Measurements from ENCODE around the gene LARP6. TPM values are rescaled to one million over a fixed set of nuclear protein-coding genes. Genes with fewer than 3 reads are reported as not detected.

Gene LARP6
- total and polyA plus RNA-seq, 2 of the 13 experiments (the other 11 are each of a cell fraction or from before 2014, with no cell fraction given) = 2.9 to 8.2 TPM

- TF ChIP-seq MEF2D (CRISPR knock-in tag; IDR thresholded peaks at IDR 0.05) (no peak), DBP (CRISPR knock-in tag; IDR thresholded peaks at IDR 0.05; ENCODE audit: not compliant biosample characterization) (no peak), ZFP90 (CRISPR knock-in tag; IDR thresholded peaks at IDR 0.05; ENCODE audit: borderline replicate concordance) (no peak), ATAD3A (CRISPR knock-in tag; IDR thresholded peaks at IDR 0.05) (no peak), ARHGAP35 (CRISPR knock-in tag; IDR thresholded peaks at IDR 0.05; ENCODE audit: borderline replicate concordance) (no peak), PRDM10 (CRISPR knock-in tag; IDR thresholded peaks at IDR 0.05; ENCODE audit: low read depth) (no peak)
Measured at GRCh38 chr15:70831094-70831911, 22.7 kb downstream of the LARP6 start (continued).

GRCh38 chr15:70830615-70831014, 23.3 kb downstream of the LARP6 start:
- DNase-seq (ENCODE audit: low spot score) (no peak), FAIRE-seq (no peak), ATAC-seq (no peak)
- H3K79me2 ChIP-seq (ENCODE audit: insufficient read depth, low read length) = no peaks in the 10 kb centered on the region
- H3K9ac ChIP-seq (ENCODE audit: insufficient read depth, low read depth, low read length) = no peak overlapping the region
- peaks cover 40% of the 10 kb centered on the region for H3K4me1 ChIP-seq (ENCODE audit: insufficient read depth, low read length)
- no peak overlapping the region for H3K4me3 ChIP-seq (replicated peaks in 1 of 3; ENCODE audit: insufficient read depth in 1 of 3, low read depth in 2 of 3, low read length in 3 of 3)
- H3K9me3 ChIP-seq (ENCODE audit: low read length) = no peaks in the 10 kb centered on the region
- H4K20me1 ChIP-seq (ENCODE audit: insufficient read depth, low read length) = no peaks in the 10 kb centered on the region
- no peak overlapping the region for H3K27ac ChIP-seq (ENCODE audit: extremely low read length, insufficient read depth, low read length)
- POLR2A ChIA-PET = interaction anchor here (6.9 kb wide), 1 partner anchor 24 kb away, joined by 69 read pairs; the partner anchor contains the start of gene LARP6
- H2AFZ ChIP-seq (ENCODE audit: low read length) = no peak overlapping the region
- in situ Hi-C loops (cut with HindIII; ENCODE audit: extremely low pct_ligation_motif_present, low pct_unique_long_range_greater_than_20kb) = no loop called here
- H3K4me2 ChIP-seq (ENCODE audit: low read depth, low read length) = no peak overlapping the region
- intact Hi-C loops (cut with micrococcal nuclease; ENCODE audit: unreplicated experiment) = no loop called here
- no peaks in the 10 kb centered on the region for H3K27me3 ChIP-seq (ENCODE audit: control insufficient read depth in 1 of 2, insufficient read depth in 2 of 2, low read length in 2 of 2)
- no TSS peak for BruUV-seq (replicated peaks)
- no peaks in the 10 kb centered on the region for H3K36me3 ChIP-seq (replicated peaks in 1 of 2; ENCODE audit: control insufficient read depth in 1 of 2, insufficient read depth in 2 of 2, low read length in 2 of 2)
- CTCF ChIA-PET (ENCODE audit: low intra/inter-chr PET ratio, low total read pairs) = interaction anchor here (1.4 kb wide), 1 partner anchor 45 kb away, joined by 3 read pairs; no protein-coding TSS in a partner anchor
- WGBS (ENCODE audit: low lambda C conversion rate) = 33% methylated on average over 2 of the region's 2 CpGs
- TF ChIP-seq ZNF614 (CRISPR knock-in tag; IDR thresholded peaks at IDR 0.05; ENCODE audit: borderline replicate concordance) (no peak), ZZZ3 (CRISPR knock-in tag; IDR thresholded peaks at IDR 0.05; ENCODE audit: borderline replicate concordance) (no peak), CEBPB (IDR thresholded peaks at IDR 0.05; ENCODE audit: borderline replicate concordance, low read depth, low read length) (no peak), POLR2G (IDR thresholded peaks at IDR 0.05; ENCODE audit: low read depth, low read length) (no peak), ZBTB21 (CRISPR knock-in tag; IDR thresholded peaks at IDR 0.05) (no peak), MBNL3 (CRISPR knock-in tag; conservative IDR thresholded peaks at IDR 0.05) (no peak), JARID2 (CRISPR knock-in tag; IDR thresholded peaks at IDR 0.05; ENCODE audit: insufficient replicate concordance) (no peak)
- TF ChIP-seq, protein P1, sequence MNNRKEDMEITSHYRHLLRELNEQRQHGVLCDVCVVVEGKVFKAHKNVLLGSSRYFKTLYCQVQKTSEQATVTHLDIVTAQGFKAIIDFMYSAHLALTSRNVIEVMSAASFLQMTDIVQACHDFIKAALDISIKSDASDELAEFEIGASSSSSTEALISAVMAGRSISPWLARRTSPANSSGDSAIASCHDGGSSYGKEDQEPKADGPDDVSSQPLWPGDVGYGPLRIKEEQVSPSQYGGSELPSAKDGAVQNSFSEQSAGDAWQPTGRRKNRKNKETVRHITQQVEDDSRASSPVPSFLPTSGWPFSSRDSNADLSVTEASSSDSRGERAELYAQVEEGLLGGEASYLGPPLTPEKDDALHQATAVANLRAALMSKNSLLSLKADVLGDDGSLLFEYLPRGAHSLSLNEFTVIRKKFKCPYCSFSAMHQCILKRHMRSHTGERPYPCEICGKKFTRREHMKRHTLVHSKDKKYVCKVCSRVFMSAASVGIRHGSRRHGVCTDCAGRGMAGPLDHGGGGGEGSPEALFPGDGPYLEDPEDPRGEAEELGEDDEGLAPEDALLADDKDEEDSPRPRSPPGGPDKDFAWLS (CRISPR knock-in tag; IDR thresholded peaks at IDR 0.05; ENCODE audit: borderline replicate concordance) = no peak
